HG03060 (cell line): ENCODE data around the gene CUL1.

Experiments used
- ATAC-seq: cut with Tn5 transposase; IDR thresholded peaks from one replicate; pipeline ENCODE4 v1.9.1; 2021; ENCODE audit warnings: low read depth, moderate number of reproducible peaks; ENCODE audit not compliant: unreplicated experiment

CUL1 gene

DNA sequence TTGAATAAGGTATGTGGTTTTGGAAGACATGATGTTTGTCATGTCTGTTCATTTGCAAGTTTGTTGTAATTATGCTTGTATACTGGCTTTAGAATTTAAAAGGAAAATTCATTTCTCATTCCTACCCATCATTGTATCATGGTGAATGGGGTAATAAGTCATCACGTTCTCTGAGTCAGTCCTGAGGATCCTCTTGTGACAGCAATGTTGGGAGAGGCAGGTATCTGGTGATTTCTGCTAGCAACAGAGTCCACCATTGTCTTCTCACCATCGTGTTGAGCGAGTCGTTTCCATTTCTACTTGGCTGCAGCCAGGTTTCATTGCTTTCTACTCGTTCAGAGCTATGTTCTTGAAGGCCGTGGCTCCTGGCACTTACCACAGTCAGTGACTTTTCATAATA lies 16.3 kb downstream of the CUL1 start:
- no peak for ATAC-seq

DNA sequence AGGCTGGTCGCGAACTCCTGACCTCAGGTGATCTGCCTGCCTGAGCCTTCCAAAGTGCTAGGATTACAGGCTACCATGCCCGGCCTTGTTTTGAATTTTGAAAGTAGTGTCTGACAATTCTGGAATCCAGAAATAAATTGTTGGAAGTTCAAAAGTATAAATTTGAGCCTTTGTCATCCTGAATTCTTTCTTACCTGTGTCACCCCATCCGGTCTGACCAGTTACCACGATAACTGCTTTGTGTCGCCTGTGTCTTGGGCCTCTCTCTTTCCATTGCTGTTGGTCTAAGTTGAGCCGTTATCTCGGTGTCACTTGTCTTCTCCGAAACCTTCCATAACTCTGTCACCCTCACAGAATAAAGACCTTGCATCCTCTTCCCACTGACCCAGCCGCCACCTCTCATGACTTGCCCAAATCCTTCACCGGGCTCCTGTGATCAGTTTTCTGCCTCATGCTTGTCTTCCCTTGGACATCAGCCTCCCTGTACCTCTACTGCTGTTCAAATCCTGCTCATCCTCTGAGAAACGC lies 18.6 kb downstream of the CUL1 start:
- ATAC-seq: no peak

DNA sequence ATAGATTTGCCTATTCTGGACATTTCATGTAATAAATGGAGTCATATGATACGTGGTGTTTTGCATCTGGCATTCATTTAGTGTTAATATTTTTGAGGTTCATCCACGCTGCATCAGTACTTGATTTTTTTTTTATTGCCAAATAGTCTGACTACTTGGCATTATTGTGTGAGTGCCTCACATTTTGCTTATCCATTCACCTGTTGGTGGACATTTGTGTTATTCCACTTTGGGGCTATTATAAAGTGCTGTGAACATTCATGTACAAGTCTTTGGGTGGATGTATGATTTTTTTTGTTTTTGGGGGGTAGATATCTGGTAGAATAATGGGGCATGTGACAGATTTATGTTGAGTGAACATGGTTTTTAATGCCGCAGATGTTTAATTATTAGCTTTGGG lies 19.7 kb downstream of the CUL1 start:
- no peak for ATAC-seq

DNA sequence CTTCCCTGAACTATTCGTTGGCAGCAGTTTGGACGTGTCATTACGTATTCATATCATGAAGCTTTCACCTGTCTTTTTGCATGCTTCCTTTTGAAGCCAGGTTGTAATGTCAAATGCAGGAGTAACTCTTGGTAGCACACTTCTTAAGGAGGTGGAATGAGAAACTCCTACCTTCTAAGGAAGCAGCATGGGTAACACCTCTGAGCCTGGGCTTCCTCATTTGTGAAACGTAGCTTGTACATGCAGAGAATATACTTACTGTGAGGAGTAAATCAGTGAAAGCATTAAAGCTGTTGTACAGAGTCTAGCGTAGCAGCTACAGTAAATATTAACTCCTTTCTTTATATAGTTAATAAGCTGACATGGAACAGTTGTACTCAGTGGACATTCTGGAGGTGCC lies 21.1 kb downstream of the CUL1 start:
- ATAC-seq: no peak

DNA sequence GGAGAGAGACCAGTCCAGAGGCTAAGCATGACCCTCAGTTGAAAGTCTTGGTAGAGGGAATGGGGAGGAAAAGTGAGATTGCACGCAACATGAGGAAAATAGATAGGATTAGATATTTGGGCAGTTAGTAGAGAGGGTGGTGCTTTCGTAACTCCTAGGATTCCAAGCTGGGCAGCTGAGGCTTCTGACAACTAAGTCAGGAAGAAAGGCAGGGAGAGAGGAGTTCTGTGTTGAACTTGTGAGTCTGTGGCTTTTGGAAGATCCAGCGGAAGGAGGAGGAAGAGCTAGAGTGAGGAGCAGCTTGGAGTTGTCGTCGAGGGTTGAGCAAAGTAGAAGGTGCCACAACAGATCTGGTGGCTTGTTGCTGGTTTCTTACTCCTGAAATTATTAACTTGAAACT lies 21.8 kb downstream of the CUL1 start:
- ATAC-seq: no peak

DNA sequence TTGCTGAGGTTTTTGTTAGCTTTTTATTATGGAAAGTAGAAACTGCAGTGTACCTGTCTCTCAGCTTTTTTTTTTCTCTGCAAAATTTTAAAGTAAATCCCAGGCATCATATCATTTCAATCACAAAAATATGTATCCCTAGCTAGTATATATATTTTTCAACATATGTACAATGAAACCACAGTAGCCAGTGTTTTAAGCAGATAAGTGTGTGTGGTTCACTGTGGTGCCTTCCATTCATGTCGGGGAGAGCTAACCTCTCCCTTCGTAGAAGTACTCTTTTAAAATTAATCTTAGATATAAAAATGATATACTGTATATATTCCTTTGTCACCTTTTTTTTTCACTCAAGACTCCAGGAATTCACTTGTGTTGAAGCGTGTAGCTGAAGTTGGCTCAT lies 22.7 kb downstream of the CUL1 start:
- ATAC-seq: no peak

DNA sequence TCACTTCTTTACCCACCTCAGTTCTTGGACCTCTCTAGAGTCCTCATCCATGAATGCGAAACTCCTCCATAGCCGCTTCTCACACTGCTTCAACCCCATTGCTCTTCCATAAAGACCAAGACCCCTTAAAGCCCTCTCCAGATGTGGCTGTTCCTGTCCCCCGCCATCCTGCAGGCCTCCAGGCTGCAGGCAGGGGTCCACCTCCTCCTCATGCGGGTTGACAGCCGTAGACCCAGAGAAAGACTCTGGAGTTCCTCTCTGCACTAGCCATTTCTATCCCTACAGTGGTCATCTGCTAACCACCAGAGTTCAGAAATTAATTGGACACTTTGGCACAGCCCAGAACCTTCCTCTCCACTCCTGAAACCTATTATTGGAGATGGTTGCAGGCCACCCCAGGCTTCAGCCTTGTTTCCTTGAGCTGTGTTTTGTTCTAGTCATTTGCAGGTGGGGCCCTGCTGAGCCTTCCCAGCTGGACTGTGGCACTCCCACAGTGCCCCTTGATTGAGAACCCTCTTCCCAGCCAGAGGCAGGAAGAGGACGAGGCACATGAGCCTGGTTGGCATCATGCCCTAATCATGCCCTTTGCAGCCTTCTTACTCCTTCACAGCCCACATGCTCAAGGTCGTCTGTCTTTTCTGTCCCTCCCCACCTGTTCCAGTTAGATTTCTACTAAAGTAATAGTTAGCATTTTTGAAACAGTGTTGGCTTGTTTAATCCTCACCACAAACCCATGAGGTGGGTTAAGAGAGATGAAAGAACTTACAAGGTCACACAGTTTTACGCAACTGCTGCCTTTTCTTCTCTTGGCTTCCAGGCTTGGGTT lies 23.9 kb downstream of the CUL1 start:
- ATAC-seq: no peak

DNA sequence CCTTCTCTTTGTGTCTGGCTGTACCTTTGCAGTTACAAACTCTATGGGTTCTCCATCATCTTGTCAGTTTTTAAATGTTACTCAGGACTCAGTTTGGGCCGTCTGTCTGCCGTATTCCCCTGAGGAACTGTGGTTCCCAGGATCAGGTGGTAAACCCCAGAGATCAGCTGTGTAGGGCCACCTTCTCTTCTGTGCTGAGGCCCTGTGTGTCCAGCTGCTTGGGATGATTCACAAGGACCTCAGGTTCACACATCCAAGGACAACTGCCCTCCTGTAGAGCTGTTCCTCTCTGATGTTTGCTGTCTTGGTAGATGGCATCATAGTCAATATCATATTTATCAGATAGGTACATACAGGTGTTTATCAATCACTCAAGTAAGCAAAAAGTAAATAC lies 24.5 kb downstream of the CUL1 start:
- no peak for ATAC-seq

DNA sequence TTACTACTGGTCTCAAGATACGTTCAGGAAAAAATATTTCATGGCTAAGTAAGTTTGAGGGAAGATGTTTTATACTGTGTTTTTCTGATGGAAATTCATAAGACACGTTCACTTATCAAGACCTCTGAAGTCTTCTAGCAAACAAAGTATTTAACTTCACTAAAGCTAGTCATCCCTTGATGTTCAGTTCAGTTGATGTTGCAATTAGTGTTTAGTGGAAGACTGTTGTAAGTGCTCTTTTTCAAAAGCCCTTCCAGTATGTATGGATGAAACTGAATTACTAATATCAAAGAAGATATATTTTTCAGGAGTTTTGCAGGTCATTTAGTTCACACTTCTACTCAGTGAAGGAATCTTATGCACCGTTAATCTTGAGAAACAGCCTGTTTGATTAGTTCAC lies 25.1 kb downstream of the CUL1 start:
- ATAC-seq: no peak

DNA sequence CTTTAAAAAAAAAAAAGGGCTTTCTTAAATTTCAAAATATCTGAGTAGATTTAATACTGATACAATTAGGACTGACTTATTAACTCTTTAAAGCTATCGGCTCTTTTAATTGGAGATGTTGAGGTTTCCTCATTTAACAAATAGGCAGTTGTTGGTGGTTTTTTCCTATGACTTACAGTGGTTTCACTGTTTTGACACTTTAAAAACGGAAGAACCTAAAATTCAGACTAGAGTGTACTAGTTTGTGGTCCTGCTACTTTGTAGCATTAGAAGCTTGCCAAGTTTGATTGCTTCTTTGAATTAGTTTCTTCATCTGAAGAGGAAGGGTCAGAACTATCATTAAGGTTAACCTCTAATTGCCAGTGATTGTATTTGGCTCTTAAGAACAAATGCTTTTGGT lies 27.7 kb downstream of the CUL1 start:
- no peak for ATAC-seq

DNA sequence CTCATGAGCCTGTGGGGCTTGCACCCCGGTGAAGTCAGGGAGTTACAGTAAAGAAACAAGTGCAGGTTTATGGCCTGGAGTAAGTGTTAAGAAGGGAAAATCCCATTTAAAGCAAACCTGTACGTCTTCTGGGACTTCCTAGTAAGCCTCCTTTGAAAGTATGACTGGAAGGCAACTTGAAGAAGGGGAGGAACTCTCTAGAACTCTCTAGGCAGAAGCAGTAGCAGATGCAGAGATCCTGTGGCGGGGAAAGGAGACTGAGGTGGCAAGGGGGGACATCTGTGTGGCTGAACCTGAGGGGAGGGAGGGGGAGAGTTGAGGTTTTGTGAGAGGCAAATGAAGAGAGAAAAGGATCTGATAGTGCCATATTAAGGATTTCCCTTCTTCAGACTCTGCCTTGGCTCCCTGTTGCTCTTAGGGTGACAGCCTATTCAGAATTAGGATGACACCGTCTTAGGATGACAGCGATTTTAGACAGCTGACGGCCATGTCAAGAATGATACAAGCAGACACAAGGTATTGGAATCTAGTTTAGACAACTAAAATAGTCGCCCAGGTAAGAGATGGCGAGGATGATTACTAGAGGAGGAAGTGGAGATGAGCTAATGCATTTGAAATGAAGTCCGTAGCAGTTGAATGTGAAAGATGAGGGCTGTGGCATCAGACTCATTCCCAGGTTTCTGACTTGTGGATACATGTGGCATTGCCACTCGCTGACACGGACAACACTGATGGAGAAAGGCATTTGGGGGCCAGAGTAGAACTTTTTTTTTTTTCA lies 29.0 kb downstream of the CUL1 start:
- ATAC-seq: no peak

DNA sequence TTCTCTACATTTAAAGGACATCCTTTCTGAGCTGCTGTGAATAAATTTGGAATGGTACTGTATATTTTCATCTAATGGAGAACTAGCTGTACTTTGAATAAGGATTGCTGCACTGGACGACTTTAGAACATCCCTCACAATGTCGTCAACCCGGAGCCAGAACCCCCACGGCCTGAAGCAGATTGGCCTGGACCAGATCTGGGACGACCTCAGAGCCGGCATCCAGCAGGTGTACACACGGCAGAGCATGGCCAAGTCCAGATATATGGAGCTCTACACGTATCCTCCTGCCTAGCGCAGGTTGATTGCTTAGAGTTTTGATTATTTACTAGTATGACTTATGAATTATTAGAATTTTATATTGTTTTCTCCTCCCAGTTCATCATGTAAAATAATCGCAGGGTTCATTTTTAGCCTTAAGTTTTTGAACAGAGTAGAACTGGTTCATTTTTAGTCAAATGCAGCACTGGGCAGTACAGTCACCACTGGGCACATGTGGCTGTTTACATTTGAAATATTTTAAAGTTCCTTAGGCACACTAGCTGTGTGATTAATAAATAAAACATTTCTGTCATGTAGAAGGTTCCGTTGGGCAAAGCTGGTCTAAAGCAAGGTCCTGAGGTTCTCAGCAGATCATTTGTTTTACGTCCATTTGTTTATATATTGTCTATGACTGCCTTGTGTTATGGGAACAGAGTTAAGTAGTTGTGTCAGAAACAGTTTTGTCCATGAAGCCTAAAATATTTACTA lies 31.5 kb downstream of the CUL1 start:
- ATAC-seq: no peak

DNA sequence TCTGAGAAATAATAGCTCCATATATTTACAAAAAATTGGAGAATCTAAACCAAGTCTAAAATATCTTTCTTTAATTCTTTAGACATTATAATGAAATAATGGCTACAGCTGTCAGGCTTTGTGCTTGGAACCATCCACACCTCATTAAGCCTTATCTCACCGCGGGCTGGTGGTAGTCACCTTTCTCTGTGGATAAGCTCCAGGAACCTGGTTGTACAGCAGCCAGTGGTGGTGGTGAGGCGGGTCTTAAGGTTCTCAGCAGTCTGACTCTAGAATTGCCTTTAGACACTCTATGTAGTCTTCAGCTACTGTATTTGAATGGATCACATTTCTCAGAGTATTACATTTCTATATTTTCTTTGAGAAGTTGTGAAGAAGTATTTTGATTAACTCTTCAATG lies 34.2 kb downstream of the CUL1 start:
- no peak for ATAC-seq

DNA sequence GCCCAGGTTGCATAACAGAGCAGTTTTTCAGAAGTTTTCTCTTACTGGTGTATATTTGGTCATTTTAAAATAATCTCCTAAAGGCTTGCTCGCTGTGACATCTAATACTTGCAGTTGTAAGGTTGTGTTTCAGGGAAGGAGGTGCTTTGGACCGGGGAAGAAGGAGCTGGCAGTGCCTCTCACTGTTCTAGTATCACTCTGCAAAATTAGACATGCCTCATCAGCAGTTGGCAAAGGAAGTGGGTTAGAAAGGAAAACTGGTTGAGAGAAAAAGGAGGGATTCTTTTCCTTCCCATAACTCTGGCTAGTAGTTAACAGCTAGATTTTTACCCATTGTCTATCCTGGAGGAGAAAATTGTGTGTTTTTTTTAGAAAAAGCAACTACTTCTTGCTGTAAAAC lies 34.8 kb downstream of the CUL1 start:
- no peak for ATAC-seq

DNA sequence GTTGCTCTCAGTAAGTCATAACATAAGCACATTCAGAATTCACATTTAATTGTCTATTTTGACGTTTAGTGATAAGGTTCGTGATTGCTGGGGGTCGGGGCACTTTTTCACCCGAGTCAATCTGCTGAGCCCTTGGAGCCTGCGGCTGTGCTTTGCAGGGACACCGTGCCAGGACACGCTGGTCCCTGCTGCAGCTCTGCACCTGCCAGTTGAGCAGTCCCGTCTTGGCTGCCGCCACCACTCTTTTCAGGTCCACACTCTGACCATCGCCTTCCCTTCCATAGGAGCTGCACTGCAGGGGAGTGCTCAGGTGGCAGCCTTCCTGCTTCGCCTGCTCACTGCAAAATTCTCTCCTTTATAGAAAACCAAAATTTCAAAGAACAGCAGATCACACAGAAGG lies 36.4 kb downstream of the CUL1 start:
- ATAC-seq: no peak

DNA sequence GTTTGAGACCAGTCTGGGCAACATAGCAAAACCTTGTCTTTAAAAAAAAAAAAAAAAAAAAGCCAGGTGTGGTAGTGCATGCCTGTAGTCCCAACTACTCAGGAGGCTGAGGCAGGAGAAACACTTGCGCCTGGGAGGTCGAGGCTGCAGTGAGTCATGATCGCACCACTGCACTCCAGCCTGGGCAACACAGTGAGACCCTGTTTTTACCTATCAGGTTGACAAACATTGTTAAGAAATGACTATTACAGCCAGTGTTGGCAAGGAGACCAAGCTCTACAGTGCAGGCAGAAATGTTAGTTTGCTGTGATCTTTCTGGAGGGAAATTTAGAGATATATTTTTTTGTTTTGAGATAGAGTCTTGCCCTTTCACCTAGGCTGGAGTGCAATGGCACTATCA lies 37.3 kb downstream of the CUL1 start:
- ATAC-seq: no peak

DNA sequence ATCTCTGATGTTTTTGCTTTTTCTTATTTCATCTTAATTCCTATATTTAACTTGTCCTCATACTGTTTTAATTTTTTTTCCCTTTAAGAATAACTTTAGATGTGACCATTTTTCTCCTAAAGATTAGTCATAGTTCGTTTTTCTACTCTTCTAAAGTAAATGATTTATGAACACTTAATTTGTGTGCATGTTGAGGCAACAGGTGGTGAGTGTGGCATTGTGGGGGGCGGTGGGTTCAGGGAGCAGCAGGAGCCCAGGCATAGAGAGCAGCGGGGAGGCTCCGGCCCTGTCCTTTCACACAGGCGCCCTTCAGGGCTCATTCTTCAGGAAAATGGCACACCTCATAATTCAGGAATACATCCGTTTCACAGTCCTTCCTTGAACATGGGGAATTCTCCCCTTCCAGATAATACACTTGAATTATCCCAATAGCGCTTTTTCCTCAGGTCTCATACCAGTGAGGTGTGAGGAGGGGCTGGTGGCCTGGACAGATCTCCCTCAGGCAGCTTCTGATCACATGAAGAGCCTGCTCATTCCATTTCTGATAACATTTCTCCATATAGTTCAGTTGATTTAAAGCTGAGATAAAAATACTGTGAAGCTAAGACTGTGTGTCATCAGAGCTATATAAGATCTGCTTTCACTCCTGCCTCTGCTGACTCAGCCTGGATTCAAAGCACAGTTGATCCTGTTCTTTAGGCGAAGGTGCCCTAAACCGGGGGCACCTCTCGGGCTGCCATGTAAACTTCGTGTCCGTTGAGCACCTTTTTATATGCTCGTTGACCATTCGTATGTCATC lies 40.2 kb downstream of the CUL1 start:
- ATAC-seq: no peak

DNA sequence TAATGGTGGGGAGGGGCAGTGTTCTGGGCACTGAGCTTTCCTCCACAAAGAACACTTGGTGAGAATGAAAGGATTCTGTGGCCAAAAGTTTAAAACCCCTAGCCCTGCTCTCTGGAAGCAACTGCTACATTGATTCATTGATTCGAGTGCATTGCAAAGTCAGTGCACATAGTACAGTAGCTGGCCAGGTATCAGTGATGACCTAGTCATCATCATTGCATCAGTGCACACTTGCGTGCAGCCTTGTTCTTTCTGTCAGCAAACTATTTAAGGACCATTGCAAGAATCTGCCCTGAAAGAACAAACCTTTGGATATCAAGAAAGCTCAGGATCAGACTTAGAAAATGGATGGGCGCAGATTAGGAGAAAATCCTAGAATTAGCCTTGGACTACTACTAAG lies 47.4 kb downstream of the CUL1 start:
- ATAC-seq: no peak

DNA sequence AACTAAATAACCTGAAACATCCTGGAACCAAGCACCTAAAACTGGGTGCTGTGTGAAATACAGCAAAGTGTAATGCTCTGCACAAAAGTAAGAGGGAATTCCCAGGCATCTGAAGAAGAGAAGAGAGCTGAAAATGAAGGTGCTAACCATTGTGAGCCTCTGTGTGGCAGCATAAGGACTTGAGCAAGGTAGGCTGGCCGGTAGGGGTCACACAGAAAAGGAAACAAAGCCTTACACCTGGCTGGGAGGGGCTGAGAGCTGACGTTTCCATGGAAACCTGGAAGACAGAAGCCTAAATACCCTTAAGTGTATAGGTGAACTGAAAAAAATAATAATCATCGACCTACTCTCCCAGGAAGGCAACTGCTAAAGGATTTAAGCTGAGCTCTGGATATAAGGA lies 48.6 kb downstream of the CUL1 start:
- ATAC-seq: no peak
